Right ventricle myocardium inferior (tissue), 1 donor: ENCODE data around the gene HDLBP. TPM values are rescaled to one million over a fixed set of nuclear protein-coding genes. Genes with fewer than 3 reads are reported as not detected.

ENCODE experiments used
- ATAC-seq: fragments of 200-7000 bp; cut with Tn5 transposase; one replicate; pipeline ENCODE4 v1.9.1; 2020; ENCODE audit warnings: mild to moderate bottlenecking, moderate library complexity
- DNase-seq: peaks from one replicate; pipeline ENCODE4 v3.0.0; 2021; ENCODE audit errors: missing footprints
- intact Hi-C: fragments of 100-400 bp; cut with DNase I; formaldehyde crosslinking; loops from one replicate; pipeline ENCODE4 v1.11.0; 2022
- total RNA-seq: library from RNA; stranded (reverse); fragmentation: NEBNext Ultra II Directional; extraction: Animal tissue kit (Norgen Biotek cat#: 25700); gene quantifications from one replicate; pipeline ENCODE4 v1.2.1, GENCODE V29; 2021
- donor health status: DM: no; HTN: yes; CAD: no; lungs with severe emphysema.

HDLBP gene
- total RNA-seq, 1 donor from 2014 or later: 393 TPM

GRCh38 chr2:241267249-241268067, 48.0 kb downstream of the HDLBP start:
- intact Hi-C loops: no loop called here
- no peak for ATAC-seq
- DNase-seq: no peak

GRCh38 chr2:241265506-241265905, 50.0 kb downstream of the HDLBP start:
- intact Hi-C loops: no loop called here
- no peak for DNase-seq
- ATAC-seq: no peak

GRCh38 chr2:241263061-241263460, 52.4 kb downstream of the HDLBP start:
- intact Hi-C loops: no loop called here
- ATAC-seq (no peak), DNase-seq (no peak)

GRCh38 chr2:241261628-241262027, 53.8 kb downstream of the HDLBP start:
- intact Hi-C loops: no loop called here
- ATAC-seq (no peak), DNase-seq (no peak)

- no peak for DNase-seq
- ATAC-seq: no peak
- intact Hi-C loops: no loop called here
Measured at GRCh38 chr2:241260911-241261310, 54.6 kb downstream of the HDLBP start.

- no peak for ATAC-seq
- intact Hi-C loops: no loop called here
- no peak for DNase-seq
Measured at GRCh38 chr2:241258505-241259280, 56.8 kb downstream of the HDLBP start.

- no peak for ATAC-seq
- DNase-seq: no peak
- intact Hi-C loops: no loop called here
Measured at GRCh38 chr2:241257419-241258032, 57.9 kb downstream of the HDLBP start.

- DNase-seq: no peak
- ATAC-seq: no peak
- intact Hi-C loops: no loop called here
Measured at GRCh38 chr2:241256168-241256545, 59.3 kb downstream of the HDLBP start.

- intact Hi-C loops: no loop called here
- DNase-seq (no peak), ATAC-seq (no peak)
Measured at GRCh38 chr2:241255542-241256167, 59.8 kb downstream of the HDLBP start.

- ATAC-seq (no peak), DNase-seq (no peak)
- intact Hi-C loops: no loop called here
Measured at GRCh38 chr2:241254904-241255351, 60.5 kb downstream of the HDLBP start.

- ATAC-seq (peak; percentile 33), DNase-seq (no peak)
- intact Hi-C loops: no loop called here
Measured at GRCh38 chr2:241252778-241253475, 62.5 kb downstream of the HDLBP start.

- ATAC-seq: no peak
- intact Hi-C loops: no loop called here
- no peak for DNase-seq
Measured at GRCh38 chr2:241249654-241250053, 65.8 kb downstream of the HDLBP start.

GRCh38 chr2:241248897-241249296, 66.6 kb downstream of the HDLBP start:
- intact Hi-C loops: no loop called here
- ATAC-seq (no peak), DNase-seq (no peak)

GRCh38 chr2:241248289-241248688, 67.2 kb downstream of the HDLBP start:
- ATAC-seq (no peak), DNase-seq (no peak)
- intact Hi-C loops: no loop called here

GRCh38 chr2:241244368-241244767, 71.1 kb downstream of the HDLBP start:
- ATAC-seq: no peak
- intact Hi-C loops: no loop called here
- DNase-seq: no peak

GRCh38 chr2:241242306-241242705, 73.2 kb downstream of the HDLBP start:
- ATAC-seq: no peak
- DNase-seq: peak; percentile 31
- intact Hi-C loops: no loop called here

GRCh38 chr2:241241669-241242068, 73.8 kb downstream of the HDLBP start:
- intact Hi-C loops: no loop called here
- no peak for DNase-seq
- no peak for ATAC-seq

GRCh38 chr2:241240320-241241004, 75.0 kb downstream of the HDLBP start:
- no peak for ATAC-seq
- intact Hi-C loops: no loop called here
- DNase-seq: peak; percentile 32
